ENCODE data around the gene NCOA5.

Gene NCOA5

GRCh38 chr20:46034039-46034438 is 55.7 kb downstream of the NCOA5 start:
- no peak for DNase-seq

DNA sequence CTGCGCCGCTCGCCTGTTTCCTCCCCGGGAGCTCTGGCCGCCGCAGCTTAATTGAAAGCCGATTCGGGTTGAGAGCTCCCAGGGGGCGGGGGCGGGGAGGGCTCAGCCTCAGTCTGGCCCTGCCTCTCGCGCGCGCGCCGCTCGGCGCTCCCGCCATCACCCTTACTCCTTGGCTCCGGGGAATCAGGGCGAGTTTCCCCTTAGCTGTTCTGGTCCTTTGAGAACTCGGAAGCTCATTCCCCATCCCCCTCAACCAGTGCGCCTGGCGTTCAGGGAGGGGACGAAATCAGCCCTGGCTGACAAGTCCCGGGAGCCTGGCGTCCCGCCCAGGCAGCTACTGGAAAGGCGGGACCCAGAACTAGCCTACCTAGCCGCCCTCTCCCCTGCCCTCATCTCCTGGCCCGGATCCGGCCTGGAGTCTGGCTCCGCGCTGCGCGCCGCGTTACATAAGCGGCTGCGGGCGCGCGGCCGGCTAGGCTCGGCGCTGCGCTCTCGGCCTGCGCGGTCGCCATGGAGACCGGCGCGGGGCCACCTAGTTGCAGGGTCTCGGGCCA is 58.0 kb downstream of the NCOA5 start:
- DNase-seq, result no peak

- no peak for DNase-seq
These were observed 58.7 kb downstream of the NCOA5 start for GRCh38 chr20:46031014-46031569.

GRCh38 chr20:46030284-46031013 is 59.3 kb downstream of the NCOA5 start:
- no peak for DNase-seq

DNA sequence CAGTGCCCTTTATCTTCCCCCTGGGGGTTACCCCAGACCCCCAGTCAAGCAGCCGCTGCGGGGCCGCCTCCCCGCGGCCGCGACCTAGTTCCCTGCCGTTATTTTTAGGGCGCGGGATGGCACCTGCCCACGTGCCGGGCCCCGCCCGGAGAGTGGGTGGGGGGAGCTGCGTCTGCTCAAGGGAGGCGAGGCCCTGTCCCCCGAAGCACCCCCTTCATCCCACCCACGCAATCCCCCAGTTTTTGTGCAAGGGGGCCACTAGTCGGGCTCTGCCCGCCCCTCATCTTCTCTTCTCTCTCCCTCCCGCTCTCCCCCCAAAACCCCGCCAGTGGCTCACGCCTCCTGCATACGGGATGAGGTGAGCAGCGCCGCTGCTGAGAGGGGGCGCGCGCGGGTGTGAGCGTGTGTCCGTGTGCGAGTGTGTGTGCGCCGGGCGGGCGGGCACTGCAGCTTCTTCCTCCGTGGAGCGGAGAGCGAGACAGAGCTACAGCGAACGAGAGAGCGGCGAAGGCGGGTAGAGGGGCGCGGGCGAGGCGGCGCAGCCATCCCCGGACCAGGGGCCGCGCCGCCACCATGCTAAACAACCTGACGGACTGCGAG is 60.9 kb downstream of the NCOA5 start, which contains the start of gene SLC12A5:
Gene SLC12A5, plus strand, starts transcription at position 444 of the 600 bp plus-strand sequence. Its CDS starts 130 bp downstream, at position 574.
- no peak for DNase-seq

GRCh38 chr20:46028110-46028509 is 61.7 kb downstream of the NCOA5 start:
- DNase-seq, result no peak

- DNase-seq, result peak; percentile 31
These were observed 62.4 kb downstream of the NCOA5 start for GRCh38 chr20:46027245-46027853.

DNA sequence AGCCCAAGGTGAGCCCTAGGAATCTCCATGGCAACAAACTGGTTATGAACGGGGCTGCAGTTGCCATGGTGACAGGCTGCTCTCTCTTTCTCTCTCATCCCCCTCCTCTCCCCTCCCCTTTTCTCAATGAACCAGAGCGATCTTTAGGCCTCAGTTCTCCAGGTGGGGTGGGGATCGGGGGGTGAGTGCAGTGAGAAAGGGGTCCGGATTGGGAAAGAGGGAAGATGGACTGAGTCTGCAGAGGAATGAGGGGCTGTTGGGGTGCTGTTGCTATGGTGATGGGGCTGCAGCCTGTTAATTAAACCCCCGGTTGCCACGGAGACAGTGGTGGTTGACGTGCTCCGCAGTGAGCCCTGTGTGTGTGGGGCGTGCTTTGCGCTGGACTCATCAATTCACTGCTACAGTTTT is 64.4 kb downstream of the NCOA5 start:
- DNase-seq, result no peak

DNA sequence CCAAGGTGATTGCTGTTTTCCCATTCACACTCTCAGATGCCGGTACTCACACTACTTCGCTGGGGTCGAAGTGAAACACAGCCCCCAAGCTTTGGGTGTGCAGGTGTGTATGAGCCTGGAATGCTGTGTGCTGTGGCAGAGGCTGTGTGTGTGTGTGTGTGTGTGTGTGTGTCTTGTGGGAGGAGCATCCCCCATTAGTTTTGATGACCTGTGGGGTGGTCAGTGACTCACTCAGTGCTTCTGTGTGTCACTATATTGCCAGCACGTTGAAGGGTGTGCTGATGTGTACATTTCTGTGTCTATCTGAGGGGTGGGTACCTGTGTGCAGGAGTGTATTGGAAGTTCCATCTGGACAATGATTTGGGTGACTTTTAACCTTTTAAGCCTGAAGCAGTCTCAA is 65.8 kb downstream of the NCOA5 start:
- no peak for DNase-seq

DNA sequence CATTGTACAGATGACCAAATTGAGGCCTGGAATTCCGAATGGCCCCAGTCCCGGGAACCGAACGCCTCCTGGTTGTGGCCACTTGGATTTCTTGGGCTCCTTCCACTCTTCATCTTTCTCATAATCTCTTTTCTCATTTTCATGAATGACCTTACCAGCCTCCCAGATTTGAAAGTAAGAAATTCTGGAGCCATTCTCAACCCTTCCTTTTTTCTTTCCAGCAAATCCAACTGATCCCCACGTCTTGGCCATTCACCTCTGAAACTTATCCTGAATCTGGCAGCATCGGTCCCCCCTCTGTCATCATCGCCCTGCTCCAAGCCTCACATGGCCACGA is 66.6 kb downstream of the NCOA5 start:
- DNase-seq, result no peak

- peak; percentile 81 for DNase-seq
These were observed 67.2 kb downstream of the NCOA5 start for GRCh38 chr20:46022411-46023147.

DNA sequence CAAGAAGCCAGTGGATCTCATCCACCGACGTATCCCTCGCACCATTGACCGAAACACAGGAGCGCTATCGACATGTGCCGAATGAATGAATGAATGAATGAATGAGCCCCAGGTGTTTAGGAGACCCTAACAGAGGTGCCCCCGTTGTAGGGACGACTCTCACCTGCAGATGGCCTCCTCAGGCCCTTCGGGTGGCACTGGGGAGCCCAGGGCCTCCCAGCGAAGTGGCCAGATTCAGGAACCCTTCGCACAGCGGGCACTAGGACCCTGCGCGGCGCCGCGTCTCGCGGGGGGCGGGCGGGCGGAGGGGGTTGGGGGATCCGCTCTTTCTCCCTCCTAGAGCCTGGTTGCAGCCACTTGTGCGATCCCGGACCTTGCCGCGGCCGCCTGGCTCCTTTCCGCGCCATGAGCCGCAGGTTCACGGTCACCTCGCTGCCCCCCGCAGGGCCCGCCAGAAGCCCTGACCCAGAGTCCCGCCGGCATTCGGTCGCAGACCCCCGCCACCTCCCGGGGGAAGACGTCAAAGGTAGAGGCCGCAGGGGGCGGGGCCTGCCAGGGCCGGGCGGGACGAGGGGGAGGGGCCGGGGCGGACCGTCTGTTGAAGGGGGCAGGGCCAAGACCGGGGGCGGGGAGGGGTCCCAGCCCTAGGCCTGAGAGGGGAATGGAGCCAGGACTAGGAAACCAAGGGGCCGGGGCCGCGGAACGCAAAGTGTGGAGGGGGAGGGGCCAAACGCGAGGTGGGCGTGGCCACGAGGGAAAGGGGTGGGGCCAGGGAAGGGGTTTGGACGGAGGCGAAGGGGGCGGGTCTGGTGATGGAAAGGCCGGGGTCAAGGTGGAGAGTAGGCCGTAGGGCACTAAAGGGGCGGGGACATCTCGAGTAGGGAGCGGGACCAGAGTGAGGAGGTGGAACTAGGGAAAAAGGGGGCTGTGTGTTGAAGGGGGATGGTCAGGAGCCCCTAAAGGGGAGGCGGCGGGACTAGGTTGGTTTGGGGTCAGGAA is 68.1 kb downstream of the NCOA5 start:
- DNase-seq, result peak; percentile 40

DNA sequence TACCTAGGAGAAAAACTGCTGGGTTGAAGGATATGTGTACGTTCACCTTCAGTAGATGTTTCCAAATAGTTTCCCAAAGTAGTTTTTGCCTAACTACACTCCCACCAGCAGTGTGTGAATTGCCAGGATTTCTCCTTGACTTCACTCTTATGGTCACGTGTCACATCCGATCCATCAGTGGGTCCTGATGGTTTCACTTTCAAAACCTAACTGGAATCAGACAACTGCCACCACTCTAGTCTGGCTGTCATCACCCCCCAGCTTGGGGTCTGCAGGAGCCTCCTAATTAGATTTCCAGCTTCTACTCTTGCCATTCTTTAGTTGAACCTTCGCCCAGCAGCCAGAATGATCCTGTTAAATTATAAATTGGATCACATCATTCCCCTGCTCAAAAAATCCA is 69.2 kb downstream of the NCOA5 start:
- DNase-seq, result no peak

GRCh38 chr20:46018611-46019010 is 71.2 kb downstream of the NCOA5 start:
- DNase-seq, result no peak

- DNase-seq, result no peak
These were observed 71.7 kb downstream of the NCOA5 start for GRCh38 chr20:46018112-46018511.

GRCh38 chr20:46017272-46017671 is 72.5 kb downstream of the NCOA5 start:
- DNase-seq, result no peak

- DNase-seq, result no peak
These were observed 75.0 kb downstream of the NCOA5 start for GRCh38 chr20:46014517-46015396.

- peak; percentile 68 for DNase-seq
These were observed 75.8 kb downstream of the NCOA5 start for GRCh38 chr20:46013829-46014516.

DNA sequence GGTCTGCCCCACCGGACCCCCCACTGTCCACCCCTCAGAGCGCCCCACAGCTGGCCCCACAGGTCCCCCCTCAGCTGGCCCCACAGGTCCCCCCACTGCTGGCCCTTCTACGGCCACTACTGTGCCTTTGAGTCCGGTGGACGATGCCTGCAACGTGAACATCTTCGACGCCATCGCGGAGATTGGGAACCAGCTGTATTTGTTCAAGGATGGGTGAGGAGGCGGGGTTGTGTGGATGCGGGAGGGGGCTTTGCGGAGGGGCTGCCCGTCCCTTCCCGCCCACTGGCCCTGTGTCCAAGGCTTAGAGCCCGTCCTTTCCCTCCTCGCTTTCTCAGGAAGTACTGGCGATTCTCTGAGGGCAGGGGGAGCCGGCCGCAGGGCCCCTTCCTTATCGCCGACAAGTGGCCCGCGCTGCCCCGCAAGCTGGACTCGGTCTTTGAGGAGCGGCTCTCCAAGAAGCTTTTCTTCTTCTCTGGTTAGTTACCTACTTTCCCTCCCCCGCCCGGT is 76.4 kb downstream of the NCOA5 start:
- DNase-seq, result no peak

- DNase-seq, result no peak
These were observed 76.8 kb downstream of the NCOA5 start for GRCh38 chr20:46012921-46013320.
